HG03378 (cell line): ENCODE data around the gene SREBF2.
"Not testable (repeated sequence)": the region's sequence is repeated elsewhere in the genome, so short reads cannot be mapped to it uniquely, and the experiment has no call there.

ENCODE experiments used
- ATAC-seq: cut with Tn5 transposase; IDR thresholded peaks from one replicate; pipeline ENCODE4 v1.9.1; 2021; ENCODE audit warnings: mild to moderate bottlenecking, moderate library complexity; ENCODE audit not compliant: unreplicated experiment

SREBF2 gene

GRCh38 chr22:41939981-41940831 lies 107.3 kb downstream of the SREBF2 start:
- peak; percentile 56 for ATAC-seq

GRCh38 chr22:41940832-41941765 lies 108.2 kb downstream of the SREBF2 start:
- ATAC-seq, result peak; percentile 28

GRCh38 chr22:41943661-41944209 lies 110.8 kb downstream of the SREBF2 start:
- ATAC-seq, result no peak

- ATAC-seq, result peak; percentile 66
Observed at GRCh38 chr22:41946629-41947423, 113.9 kb downstream of the SREBF2 start, which contains the start of gene CENPM. Gene CENPM, minus strand, starts transcription at chr22:41947152. Its CDS starts 76 bp downstream, at chr22:41947076.

- ATAC-seq, result no peak
Observed at GRCh38 chr22:41947424-41948080, 114.6 kb downstream of the SREBF2 start.

GRCh38 chr22:41948142-41948541 lies 115.2 kb downstream of the SREBF2 start:
- ATAC-seq, result no peak

GRCh38 chr22:41948928-41949296 lies 116.0 kb downstream of the SREBF2 start:
- not testable (repeated sequence) for ATAC-seq

- no peak for ATAC-seq
Observed at GRCh38 chr22:41949297-41949965, 116.5 kb downstream of the SREBF2 start.

- no peak for ATAC-seq
Observed at GRCh38 chr22:41951898-41952474, 119.1 kb downstream of the SREBF2 start, which contains the start of gene SMIM45. Gene SMIM45, plus strand, starts transcription at chr22:41952150.

GRCh38 chr22:41952713-41953112 lies 119.8 kb downstream of the SREBF2 start:
- no peak for ATAC-seq
